ENCODE measurements around the gene ZFYVE16.
"Not testable (repeated sequence)": the region's sequence is repeated elsewhere in the genome, so short reads cannot be mapped to it uniquely, and the experiment has no call there.

ZFYVE16 gene

DNA sequence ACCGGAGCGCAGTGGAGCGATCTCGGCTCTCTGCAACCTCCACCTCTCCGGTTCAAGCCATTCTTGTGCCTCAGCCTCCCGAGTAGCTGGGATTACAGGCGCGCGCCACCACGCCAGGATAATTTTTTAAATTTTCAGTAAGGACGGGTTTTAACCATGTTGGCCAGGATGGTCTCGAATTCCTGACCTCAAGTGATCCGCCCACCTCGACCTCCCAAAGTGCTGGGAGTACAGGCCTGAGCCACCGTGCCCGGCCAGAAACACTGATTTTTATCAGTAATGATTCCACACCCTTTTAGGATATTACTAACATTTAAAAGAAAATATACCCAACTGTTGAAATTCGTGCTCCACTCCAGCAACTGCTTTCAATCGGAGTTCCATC lies 79.6 kb downstream of the ZFYVE16 start:
- in situ Hi-C loops (cut with MboI; ENCODE audit: low sequenced_read_pairs), result no loop called here

DNA sequence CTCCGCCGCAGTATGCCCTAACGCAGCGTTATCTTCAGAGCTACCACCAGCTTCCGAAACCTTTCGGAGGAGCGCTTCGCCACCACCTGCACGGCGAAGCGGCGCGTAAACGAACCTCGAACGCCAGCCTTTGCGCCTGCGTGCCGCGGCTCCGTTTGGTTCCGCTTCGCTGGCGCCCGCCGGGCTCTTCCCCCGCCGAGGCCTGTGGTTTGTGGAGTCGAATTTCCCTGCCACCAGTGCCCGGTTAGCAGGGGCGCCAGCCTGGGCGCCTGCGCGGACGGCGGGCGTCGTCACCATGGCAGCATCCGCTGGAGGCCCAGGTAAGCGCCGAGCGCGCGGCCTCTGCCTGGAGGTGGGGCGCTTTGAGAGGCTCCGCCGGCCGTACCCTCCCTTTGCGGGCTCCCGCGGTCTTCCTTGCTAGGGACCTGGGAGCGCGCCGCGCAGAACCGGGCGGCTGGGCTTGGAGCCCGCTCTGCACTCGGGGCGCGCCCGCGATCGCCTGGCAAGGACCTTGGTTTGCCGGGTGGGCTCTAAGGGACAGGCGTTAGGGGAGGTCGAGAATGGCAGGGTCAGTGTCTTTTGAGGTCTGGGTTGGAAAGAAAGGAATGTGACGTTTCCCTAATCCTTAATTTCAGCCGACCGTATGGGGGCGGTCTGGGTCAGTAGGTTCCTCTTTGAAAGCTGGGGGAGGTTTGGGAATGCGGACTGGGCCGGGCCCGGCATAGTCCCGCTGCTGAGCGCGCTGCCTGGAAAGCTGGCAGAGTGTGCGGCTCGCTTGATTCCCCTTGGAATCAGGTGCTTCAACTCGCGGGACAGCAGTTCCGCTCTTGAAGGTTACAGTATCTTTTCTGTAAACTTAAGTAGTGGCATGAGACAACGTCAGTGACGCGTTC lies 80.2 kb downstream of the ZFYVE16 start, which contains the start of gene FAM151B:
FAM151B (plus strand) TSS at position 272 of the 893 bp plus-strand sequence; CDS start at position 296, 24 bp downstream.
- in situ Hi-C loops (cut with MboI; ENCODE audit: low sequenced_read_pairs), result no loop called here

DNA sequence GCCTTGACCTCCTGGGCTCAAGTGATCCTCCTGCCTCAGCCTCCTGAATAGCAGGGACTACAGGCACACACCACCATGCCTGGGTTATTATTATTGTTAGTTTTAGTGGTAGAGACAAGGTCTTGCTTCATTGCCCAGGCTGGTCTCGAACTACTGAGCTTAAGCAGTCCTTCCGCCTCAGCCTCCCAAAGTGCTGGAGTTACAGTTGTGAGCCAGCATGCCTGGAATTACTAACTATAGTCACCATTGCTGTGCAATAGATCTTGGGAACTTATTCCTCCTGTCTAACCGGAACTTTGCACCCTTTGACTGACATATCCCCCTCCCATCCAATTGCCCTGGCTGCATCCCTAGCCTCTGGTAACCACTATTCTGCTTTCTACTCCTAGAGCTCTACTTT lies 83.4 kb downstream of the ZFYVE16 start:
- in situ Hi-C loops (cut with MboI; ENCODE audit: low sequenced_read_pairs), result no loop called here

DNA sequence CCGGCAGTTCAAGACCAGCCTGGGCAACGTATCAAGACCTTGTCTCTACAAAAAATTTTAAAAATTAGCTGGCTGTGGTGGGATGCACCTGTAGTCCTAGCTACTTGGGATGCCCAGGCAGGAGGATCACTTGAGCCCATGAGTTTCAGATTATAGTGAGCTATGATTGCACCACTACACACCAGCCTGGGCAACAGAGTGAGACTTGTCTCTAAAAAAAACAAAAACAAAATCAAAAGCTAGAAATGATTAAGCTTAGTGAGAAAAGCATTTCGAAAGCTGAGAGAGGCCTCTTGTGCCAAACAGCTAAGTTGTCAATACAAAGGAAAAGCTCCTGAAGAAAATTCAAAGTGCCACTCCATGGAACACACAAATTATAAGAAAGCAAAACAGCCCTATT lies 84.9 kb downstream of the ZFYVE16 start:
- in situ Hi-C loops (cut with MboI; ENCODE audit: low sequenced_read_pairs), result no loop called here

DNA sequence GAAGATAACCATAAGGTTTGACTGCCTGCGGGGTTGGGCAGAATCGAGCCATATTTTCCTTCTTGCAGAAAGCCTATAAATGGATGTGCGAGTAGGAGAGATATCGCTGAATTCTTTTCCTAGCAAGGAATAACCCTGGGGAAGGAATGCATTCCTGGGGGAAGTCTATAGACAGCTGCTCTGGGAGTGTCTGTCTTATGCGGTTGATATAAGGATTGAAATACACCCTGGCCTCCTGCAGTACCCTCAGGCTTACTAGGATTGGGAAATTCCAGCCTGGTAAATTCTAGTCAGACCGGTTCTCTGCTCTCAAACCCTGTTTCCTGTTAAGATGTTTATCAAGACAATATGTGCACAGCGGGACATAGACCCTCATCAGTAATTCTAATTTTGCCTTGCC lies 85.6 kb downstream of the ZFYVE16 start:
- in situ Hi-C loops (cut with MboI; ENCODE audit: low sequenced_read_pairs), result not testable (repeated sequence)

DNA sequence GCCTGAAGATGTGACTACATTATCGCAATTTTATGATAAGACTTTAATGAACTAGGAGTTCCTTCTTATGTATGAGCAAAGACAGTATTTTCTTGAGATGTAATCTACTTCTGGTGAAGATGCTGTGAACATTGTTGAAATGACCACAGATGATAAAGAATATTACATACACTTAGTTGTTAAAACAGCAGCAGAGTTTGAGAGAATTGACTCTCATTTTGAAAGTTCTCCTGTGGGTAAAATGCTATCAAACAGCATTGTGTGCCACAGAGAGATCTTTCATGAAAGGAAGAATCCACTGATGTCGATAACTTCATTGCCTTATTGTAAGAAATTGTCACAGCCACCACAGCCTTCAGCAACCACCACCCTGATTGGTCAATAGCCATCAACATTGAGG lies 88.0 kb downstream of the ZFYVE16 start:
- in situ Hi-C loops (cut with MboI; ENCODE audit: low sequenced_read_pairs), result no loop called here

DNA sequence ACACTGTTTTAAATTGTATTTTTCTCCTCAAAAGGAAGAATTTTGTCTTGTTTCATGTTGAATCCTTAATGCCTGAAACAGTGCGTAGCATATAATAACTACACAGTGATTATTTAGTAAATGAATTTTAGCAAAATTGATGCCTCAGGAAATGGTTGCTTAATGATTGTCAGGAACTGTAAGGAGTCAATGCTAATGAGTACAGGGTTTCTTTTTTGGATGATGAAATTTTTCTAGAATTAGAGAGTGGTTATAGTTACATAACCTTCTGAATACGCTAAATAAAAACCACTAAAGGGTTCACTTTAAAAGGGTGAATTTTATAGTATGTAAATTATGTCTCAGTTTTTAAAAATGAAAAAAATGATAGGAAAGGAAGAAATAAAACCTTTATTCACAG lies 94.9 kb downstream of the ZFYVE16 start:
- in situ Hi-C loops (cut with MboI; ENCODE audit: low sequenced_read_pairs), result no loop called here

DNA sequence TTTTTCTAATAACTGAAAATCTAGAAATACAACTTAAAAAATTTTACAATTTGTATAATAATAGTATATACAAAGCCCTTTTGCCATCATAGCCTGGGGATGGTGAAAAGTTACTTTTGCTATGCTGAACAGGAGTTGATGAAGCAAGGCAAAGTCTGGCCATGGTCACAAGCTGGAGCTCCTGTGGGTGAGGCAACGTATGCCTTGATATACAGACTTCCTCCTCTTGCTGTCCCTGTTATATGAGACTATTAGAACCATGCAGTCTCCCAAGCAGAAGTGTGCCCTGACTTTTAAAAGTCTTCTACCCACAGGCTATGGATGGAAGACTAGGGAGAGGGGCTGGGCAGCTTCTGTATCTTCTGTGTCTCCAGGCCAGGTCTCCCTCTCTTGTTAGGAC lies 95.8 kb downstream of the ZFYVE16 start:
- in situ Hi-C loops (cut with MboI; ENCODE audit: low sequenced_read_pairs), result no loop called here

DNA sequence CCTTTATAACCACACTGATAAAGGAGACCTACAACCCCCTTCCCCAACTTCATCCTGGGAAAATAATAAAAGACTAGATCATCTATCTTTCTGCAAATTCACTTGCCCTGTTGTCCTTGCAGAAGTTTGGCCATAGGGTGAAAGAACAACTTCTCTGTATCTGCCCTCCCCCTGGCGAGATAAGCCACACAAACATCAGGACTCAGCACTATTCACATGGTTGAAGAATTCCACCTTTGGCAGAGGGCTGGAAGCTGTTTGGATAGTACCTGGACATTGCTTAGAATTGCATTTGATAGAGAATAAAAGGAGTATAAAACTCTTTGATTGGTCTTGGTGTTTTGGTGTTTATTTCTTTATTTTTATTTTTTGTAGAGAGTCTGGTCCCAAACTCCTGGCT lies 97.0 kb downstream of the ZFYVE16 start:
- in situ Hi-C loops (cut with MboI; ENCODE audit: low sequenced_read_pairs), result no loop called here

DNA sequence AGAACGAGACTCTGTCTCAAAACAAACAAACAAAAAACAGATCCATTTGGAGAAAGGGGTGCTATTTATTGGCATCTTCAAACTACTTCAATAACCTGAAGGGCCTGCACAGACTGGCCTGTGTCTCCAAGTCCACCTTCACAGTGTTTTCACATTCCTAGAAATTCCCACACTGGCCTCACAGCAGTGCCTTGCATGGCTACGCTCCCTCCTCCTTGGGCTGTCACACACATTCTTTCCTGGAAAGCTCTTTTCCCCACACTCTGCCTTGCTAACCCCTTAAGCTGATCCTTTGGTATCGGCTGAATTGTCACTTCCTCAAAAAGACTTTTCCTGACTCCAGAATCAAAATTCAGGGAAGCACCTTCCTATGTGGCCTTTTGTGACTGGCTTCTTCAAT lies 99.8 kb downstream of the ZFYVE16 start:
- in situ Hi-C loops (cut with MboI; ENCODE audit: low sequenced_read_pairs), result no loop called here

DNA sequence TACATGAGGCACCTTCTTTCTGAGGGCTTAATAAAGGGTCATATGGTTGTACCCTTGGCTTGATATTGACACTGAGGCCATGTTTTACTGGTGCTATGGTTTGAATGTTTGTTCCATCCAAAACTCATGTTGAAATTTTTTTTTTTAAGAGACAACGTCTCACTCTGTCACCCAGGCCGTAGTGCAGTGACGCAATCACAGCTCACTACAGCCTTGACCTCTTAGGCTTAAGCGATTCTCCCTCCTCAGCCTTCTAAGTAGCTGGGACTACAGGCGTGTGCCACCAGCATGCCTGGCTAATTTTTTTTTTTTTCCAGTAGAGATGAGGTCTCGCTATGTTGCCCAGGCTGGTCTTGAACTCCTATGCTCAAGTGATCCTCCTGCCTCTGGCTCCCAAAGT lies 101.0 kb downstream of the ZFYVE16 start:
- in situ Hi-C loops (cut with MboI; ENCODE audit: low sequenced_read_pairs), result no loop called here

DNA sequence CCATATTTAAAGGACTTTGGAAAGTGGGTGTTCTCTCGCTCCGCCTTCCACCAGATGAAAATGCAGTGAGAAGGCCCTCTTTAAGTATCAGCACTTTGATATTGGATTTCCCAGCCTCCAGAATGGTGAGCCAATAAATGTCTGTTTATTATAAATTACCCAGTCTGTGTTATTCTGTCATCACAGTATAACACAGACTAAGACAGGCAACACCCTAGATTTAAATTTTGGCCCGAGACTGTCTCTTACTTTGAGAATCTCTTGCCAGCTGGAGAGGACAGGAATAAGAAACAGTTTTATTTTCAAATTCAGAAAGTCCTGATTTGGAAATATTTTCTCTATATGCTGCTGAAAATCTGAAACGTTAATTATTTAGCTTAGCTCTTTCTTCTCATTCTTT lies 101.5 kb downstream of the ZFYVE16 start:
- in situ Hi-C loops (cut with MboI; ENCODE audit: low sequenced_read_pairs), result no loop called here

DNA sequence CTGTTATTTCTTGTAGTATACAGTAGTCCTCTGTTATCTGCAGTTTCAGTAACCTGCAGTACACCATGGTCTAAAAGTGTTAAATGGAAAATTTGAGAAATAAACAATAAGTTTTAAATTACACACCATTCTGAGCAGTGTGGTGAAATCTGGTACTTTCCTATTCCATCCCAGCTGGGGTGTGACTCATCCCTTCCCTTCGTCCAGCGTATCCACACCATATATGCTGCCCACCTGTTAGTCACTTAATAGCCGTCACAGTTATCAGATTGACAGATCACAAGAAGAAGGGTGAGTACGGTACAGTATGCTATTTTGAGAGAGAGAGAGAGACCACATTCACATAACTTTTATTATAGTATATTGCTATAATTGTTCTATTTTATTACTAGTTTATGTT lies 109.0 kb downstream of the ZFYVE16 start:
- in situ Hi-C loops (cut with MboI; ENCODE audit: low sequenced_read_pairs), result no loop called here

Measured in HL-60/S4 treated with phorbol 12-myristate 13-acetate at 8.2 ng/mL for 4 days and 3 days (cell line).